Activated T-helper 1 cell treated with anti-CD3 and anti-CD28 coated beads, Interleukin-12 subunit alpha, Interleukin-12 subunit beta, Interleukin-2, Interleukin-4 antibody, amounts not matched to agents 30 ng/mL and 10 ng/mL and 1 ng/mL, durations not matched to agents 14 hours and 24 hours and 36 hours (primary cell): Measurements from ENCODE around the gene SCYL3. TPM values are rescaled to one million over a fixed set of nuclear protein-coding genes. Genes with fewer than 3 reads are reported as not detected.

Experiments
- DNase-seq: peaks from one replicate; pipeline ENCODE4 v3.0.0; 2021; ENCODE audit warnings: low spot score
- H3K27ac Mint-ChIP-seq: one replicate; pipeline ENCODE4 v1.8.0; 2021; ENCODE audit warnings: mild to moderate bottlenecking, mixed read lengths
- H3K27me3 Mint-ChIP-seq: one replicate; pipeline ENCODE4 v1.8.0; 2022; ENCODE audit warnings: mild to moderate bottlenecking, moderate library complexity, mixed read lengths; ENCODE audit not compliant: insufficient read depth
- H3K36me3 Mint-ChIP-seq: one replicate; pipeline ENCODE4 v1.8.0; 2021; ENCODE audit warnings: low read depth, mixed read lengths
- H3K4me1 Mint-ChIP-seq: one replicate; pipeline ENCODE4 v1.8.0; 2021; ENCODE audit warnings: low read depth, mixed read lengths
- H3K4me3 Mint-ChIP-seq: one replicate; pipeline ENCODE4 v1.8.0; 2021; ENCODE audit warnings: mild to moderate bottlenecking, moderate library complexity, mixed read lengths
- H3K9me3 Mint-ChIP-seq: one replicate; pipeline ENCODE4 v1.8.0; 2021; ENCODE audit warnings: mixed read lengths
- intact Hi-C: fragments of 100-400 bp; cut with micrococcal nuclease; formaldehyde crosslinking; loops from one replicate; pipeline ENCODE4 v1.15.1; 2024
- total RNA-seq: library from RNA; stranded (reverse); gene quantifications from 2 replicates; pipeline ENCODE4 v1.2.3, GENCODE V29; 2022

Gene SCYL3, protein sequence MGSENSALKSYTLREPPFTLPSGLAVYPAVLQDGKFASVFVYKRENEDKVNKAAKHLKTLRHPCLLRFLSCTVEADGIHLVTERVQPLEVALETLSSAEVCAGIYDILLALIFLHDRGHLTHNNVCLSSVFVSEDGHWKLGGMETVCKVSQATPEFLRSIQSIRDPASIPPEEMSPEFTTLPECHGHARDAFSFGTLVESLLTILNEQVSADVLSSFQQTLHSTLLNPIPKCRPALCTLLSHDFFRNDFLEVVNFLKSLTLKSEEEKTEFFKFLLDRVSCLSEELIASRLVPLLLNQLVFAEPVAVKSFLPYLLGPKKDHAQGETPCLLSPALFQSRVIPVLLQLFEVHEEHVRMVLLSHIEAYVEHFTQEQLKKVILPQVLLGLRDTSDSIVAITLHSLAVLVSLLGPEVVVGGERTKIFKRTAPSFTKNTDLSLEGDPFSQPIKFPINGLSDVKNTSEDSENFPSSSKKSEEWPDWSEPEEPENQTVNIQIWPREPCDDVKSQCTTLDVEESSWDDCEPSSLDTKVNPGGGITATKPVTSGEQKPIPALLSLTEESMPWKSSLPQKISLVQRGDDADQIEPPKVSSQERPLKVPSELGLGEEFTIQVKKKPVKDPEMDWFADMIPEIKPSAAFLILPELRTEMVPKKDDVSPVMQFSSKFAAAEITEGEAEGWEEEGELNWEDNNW
- total RNA-seq: 11.8 and 12.3 TPM in 2 replicates

DNA sequence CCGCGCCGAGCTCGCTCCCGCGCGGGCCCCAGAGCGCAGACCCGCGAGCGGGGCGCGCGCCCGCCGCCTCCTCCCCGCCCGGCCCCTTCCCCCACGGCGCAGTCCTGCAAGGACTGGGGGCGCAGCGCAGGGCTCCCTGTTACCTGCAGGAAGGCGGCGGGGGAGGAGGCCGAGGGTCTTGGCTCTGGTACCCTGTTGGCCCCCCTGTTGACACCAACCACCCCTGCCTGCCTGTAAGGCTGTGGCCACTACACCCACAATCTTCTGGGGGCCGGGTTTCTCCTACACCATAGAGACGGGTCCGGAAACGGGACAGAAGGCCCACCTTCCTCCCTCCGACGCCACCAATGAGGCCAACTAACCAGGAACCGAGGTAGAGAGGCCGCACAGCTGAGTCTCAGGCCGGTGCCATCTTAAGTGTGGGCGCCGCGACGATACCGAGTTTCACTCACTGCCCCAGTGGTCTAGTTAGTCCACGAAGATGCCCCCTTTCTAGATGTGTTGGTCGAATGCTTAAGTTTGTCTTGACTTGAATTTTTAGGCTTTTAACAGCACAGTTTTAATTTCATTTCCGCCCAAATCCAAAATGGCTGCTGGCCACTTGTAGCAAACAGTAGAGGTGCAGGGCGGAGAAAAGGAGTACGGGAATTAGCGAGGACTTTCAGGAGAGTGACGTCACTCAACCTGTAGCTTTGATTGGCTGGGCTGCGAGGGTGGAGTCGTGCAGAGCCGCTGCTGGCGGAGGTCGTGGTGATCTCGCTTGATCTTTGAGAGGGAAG is at the start of gene SCYL3:
Gene SCYL3, minus strand, starts transcription at position 252 of the 779 bp plus-strand sequence. CDS start 5,056 bp downstream, outside the sequence.
- Mint-ChIP-seq H3K4me1 (peaks cover 50% of the 10 kb centered on the region), H3K36me3 (peaks cover 11% of the 10 kb centered on the region), H3K27me3 (peaks cover 13% of the 10 kb centered on the region), H3K27ac (peak within 1 kb of the TSS; percentile 100), H3K9me3 (no peaks in the 10 kb centered on the region), H3K4me3 (peak within 1 kb of the TSS; percentile 86)
- intact Hi-C loops: loop anchor here (1.0 to 5.0 kb wide), 12 partner anchors 32 to 1958 kb away; partner anchors contain the start of genes DCAF6, GORAB, KIFAP3 and NME7
- DNase-seq: peak; percentile 86

DNA sequence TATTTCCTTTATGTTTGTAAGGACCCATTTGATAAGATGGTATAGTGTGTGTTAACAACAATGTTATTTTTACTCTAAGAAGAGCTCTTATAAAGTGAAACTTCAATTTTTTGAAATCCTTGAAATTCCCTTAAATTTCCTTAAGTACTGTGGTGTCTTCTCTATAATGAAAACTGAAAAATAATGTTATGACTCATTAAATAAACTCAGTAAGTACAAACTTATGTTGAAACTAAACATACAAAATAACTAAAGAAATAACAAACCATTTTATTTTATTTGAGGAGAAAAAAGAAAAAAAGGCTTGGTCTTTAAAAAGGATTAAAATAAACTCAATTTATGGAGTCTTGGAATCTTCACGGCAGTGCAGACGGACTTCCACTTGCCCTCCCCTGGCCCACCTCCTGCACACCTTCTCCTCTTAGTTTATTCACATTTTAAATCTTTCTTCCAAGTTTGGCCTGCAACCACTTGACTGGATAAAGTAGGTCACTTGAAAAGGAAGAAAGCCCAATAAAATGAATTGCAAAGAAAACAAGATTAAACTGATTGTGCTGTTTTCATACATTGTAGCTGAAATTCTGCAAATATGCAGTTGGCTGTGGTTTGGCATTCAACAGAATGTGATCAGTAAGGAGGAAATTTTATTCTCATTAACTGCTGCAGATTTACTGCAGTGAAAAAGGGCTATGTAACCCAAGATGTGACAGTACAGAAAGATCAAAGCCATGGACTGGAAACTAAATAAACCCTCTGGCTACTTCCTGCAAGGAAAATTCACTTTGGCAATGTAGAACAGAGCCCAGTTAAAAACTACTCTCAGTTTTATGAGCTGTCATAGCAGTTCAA is 48.5 kb upstream of the SCYL3 start:
- Mint-ChIP-seq H3K4me1 (no peaks in the 10 kb centered on the region), H3K27ac (no peak overlapping the region), H3K4me3 (no peak overlapping the region), H3K36me3 (no peaks in the 10 kb centered on the region), H3K27me3 (no peaks in the 10 kb centered on the region), H3K9me3 (no peaks in the 10 kb centered on the region)
- intact Hi-C loops: no loop called here
- DNase-seq: no peak

DNA sequence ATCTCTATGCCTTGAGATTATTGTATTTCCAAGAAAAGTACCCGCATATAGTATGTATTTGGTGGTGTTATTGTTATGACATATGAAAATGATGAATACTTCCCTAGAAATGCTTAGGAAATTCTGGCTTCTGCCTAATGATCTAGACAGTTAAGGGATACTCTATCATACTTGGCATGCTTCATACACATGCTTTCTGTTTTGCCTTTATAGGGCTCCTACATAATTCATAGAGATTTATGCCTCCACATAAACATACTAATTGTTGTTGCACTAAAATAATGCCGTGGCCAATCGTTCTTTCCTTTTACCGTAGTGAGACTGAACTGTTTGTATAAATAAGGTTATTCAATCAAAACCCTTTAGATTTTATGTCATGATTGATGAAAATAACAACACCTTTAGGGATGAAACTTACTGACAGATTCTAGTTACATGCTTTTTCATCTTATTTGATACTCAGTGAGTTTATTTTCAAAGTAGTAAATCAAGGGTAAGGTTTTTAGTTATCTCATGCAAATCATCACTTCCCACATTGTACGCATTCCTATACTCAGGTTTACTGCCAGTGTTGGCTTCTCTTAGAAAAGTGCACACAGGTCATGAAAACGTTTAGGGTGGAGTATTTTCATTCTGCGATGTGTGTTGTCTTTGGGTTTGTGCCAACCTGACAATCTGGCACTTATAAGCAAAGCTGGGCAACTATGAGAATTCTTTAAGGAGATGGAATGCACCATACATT is 40.5 kb upstream of the SCYL3 start:
- no peaks in the 10 kb centered on the region for H3K9me3 Mint-ChIP-seq
- intact Hi-C loops: no loop called here
- no peak overlapping the region for H3K4me3 Mint-ChIP-seq
- DNase-seq: no peak
- H3K4me1 Mint-ChIP-seq: no peaks in the 10 kb centered on the region
- no peaks in the 10 kb centered on the region for H3K27me3 Mint-ChIP-seq
- H3K27ac Mint-ChIP-seq: no peak overlapping the region
- H3K36me3 Mint-ChIP-seq: no peaks in the 10 kb centered on the region

DNA sequence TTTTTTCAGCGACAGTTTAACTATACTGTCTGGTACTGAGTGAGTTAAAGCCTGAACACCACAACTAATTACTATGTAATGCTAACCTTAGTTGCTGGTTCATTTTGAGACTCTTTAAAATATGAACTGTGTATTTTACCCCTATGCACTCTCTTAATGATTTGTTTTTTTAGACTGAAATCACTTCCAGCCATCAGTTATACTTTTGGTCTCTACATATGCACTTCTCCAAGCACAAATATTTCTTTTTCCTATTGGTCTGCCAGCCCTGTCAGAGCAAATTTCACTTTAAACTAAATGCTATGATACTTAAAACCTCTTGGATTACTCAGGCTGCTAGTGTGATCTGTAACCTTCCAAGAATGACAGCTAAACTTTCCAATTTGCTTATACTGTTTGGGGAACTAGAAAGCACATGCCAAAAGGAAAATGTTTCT is 38.1 kb upstream of the SCYL3 start:
- Mint-ChIP-seq H3K27ac (no peak overlapping the region), H3K4me1 (no peaks in the 10 kb centered on the region), H3K9me3 (no peaks in the 10 kb centered on the region), H3K27me3 (no peaks in the 10 kb centered on the region), H3K4me3 (no peak overlapping the region), H3K36me3 (no peaks in the 10 kb centered on the region)
- no peak for DNase-seq
- intact Hi-C loops: no loop called here

DNA sequence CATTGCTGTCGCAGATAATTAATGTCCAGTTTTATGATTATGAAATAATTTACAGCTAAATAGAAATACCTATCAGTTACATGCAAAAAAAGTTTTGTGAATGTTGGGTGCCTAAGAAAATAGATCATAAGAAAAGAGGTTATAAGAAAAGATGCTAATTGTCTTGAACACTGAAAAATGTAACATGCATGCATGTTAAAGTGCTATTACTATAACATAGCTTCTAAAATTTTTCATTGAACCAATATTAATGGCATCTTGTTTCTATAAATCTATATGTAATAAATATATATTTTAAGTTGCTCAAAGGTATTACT is 35.5 kb upstream of the SCYL3 start:
- Mint-ChIP-seq H3K4me3 (no peak overlapping the region), H3K27me3 (no peaks in the 10 kb centered on the region), H3K27ac (no peak overlapping the region), H3K36me3 (no peaks in the 10 kb centered on the region), H3K4me1 (peaks cover 6% of the 10 kb centered on the region), H3K9me3 (no peaks in the 10 kb centered on the region)
- DNase-seq: no peak
- intact Hi-C loops: loop anchor here (1.0 to 10.0 kb wide), 8 partner anchors 146 to 1386 kb away; partner anchors contain the start of genes FMO4, GORAB and KIFAP3

DNA sequence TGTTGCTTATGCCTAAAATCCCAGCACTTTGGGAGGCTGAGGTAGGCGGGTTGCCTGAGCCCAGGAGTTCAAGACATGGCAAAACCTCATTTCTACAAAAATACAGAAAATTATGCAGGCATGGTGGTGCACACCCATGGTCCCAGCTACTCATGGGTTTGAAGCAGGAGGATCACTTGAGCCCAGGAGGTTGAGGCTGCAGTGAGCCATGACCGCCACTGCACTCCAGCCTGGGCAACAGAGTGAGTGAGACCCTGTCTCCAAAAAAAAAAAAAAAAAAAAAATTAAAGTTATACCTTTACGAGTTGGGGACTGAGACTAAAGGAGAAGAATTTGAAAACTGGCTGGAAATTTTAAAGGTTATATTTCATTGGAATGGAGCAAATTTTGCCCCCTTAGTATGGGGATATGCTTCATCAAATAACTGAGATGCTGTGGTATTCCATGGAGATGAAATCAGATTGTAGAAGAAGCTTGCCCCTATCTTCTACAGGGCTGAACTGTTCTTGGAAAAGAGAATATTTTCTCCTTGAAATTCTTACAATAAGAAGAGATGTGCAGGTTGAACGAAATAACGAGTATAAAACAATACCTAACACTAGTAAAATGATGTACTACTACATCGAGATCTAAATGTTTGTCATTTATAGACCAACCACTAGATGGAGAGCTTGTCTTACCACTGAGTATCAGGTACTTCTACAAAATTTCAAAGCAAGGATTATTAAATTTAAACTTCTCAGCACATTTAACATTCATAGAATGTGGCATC is 34.9 kb upstream of the SCYL3 start:
- Mint-ChIP-seq H3K9me3 (no peaks in the 10 kb centered on the region), H3K4me3 (no peak overlapping the region)
- DNase-seq: no peak

DNA sequence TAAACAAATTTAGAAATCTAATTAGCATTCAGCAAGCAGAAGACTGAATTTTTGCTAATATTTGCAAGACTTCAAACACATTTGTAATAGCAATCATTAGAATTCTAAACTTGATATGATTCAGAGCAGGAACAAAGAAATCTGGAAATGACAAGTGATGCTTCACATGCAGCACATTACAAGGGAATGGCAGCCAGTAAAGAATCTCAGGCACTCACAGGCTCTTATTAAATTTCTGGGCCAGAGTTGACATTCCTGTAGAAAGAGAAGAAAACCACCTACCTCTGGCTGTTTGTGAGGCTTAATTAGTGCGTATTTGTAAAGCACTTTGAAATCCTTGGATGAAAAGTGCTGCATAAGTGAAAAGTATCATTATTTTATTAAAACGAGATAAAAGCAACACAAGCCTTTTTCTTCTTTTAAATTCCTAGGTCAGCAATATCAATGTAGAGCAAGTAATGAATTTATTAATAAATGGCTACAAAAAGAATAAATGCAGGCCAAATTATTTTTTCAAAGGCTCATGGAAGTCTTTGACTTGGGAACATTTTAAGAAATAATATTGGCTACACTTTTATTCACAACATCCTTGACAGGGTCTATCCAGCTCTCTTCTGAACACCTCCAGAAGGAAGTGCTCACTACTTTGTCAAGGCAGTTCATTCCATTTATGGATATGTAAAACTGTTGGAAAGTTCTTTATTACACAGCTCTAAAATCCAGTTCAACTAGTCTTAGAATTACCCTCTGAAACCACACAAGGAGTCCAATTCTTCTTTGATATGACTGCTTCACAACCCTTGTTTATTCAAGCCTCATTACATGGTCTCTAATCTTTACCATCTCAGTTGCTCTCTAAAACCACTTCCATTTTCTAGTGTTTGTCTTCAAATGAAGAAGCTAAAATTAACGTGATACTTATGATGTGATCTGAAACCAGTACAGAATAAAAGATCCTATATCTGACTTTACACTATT is 32.1 kb upstream of the SCYL3 start:
- H3K27ac Mint-ChIP-seq: no peak overlapping the region
- H3K4me3 Mint-ChIP-seq: no peak overlapping the region
- peaks cover 5% of the 10 kb centered on the region for H3K36me3 Mint-ChIP-seq
- H3K27me3 Mint-ChIP-seq: no peaks in the 10 kb centered on the region
- intact Hi-C loops: loop anchor here (1.0 to 10.0 kb wide), 5 partner anchors 31 to 1389 kb away; partner anchors contain the start of genes FMO4 and GORAB
- H3K9me3 Mint-ChIP-seq: no peaks in the 10 kb centered on the region
- H3K4me1 Mint-ChIP-seq: peaks cover 6% of the 10 kb centered on the region
- no peak for DNase-seq

More for the DNA sequence above, 34.9 kb upstream of the SCYL3 start:
- H3K27ac Mint-ChIP-seq: no peak overlapping the region
- no peaks in the 10 kb centered on the region for H3K36me3 Mint-ChIP-seq
- H3K4me1 Mint-ChIP-seq: peaks cover 6% of the 10 kb centered on the region
- intact Hi-C loops: loop anchor here (1.0 to 10.0 kb wide), 8 partner anchors 146 to 1386 kb away; partner anchors contain the start of genes FMO4, GORAB and KIFAP3
- no peaks in the 10 kb centered on the region for H3K27me3 Mint-ChIP-seq

DNA sequence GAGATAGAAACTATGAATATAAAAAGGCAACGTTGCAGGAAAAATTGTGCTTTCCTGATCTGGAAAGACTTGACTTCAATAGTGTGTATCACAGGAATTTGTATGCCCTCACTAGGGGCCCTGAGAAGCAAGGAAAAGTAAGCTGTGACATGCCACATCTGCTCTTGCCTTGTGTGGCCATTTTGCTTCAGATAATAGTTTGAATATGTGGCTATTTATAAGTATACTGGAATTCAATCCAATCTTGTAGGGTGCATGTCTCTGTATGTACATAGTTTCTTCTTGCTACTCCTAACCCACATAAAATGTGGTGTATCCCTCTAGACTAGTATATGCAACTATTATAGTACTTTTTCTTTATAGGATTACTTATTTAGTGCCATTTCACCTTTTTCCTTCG is 31.1 kb upstream of the SCYL3 start:
- Mint-ChIP-seq H3K27me3 (no peaks in the 10 kb centered on the region), H3K4me1 (peaks cover 6% of the 10 kb centered on the region), H3K27ac (no peak overlapping the region), H3K4me3 (no peak overlapping the region), H3K36me3 (peaks cover 5% of the 10 kb centered on the region), H3K9me3 (no peaks in the 10 kb centered on the region)
- intact Hi-C loops: loop anchor here (5.0 to 10.0 kb wide), 4 partner anchors 532 to 1390 kb away; partner anchors contain the start of genes FMO4 and GORAB
- no peak for DNase-seq

DNA sequence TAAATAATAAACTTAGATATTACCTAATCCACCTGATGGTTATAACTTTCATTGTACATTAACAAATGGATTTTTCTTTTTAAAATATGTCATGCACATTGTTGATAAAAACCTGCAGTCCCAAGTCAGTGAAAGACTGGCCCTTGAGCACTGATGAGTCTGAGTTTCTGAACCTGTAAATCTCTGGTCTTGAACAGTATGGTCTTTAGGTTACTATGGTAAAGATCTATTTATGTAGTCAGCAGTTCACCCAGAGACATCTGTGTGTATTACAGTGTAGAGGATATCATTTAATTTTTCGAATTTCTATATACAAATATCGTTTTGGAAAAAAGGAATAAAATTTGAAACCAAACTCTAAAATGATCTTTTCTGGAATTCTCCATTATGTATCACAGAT is 30.4 kb upstream of the SCYL3 start:
- Mint-ChIP-seq H3K4me3 (no peak overlapping the region), H3K27ac (no peak overlapping the region), H3K4me1 (peaks cover 6% of the 10 kb centered on the region), H3K27me3 (no peaks in the 10 kb centered on the region), H3K36me3 (peaks cover 5% of the 10 kb centered on the region), H3K9me3 (no peaks in the 10 kb centered on the region)
- DNase-seq: no peak
- intact Hi-C loops: loop anchor here (10.0 kb wide), 2 partner anchors 611 to 1391 kb away; partner anchors contain the start of genes FMO4 and GORAB

DNA sequence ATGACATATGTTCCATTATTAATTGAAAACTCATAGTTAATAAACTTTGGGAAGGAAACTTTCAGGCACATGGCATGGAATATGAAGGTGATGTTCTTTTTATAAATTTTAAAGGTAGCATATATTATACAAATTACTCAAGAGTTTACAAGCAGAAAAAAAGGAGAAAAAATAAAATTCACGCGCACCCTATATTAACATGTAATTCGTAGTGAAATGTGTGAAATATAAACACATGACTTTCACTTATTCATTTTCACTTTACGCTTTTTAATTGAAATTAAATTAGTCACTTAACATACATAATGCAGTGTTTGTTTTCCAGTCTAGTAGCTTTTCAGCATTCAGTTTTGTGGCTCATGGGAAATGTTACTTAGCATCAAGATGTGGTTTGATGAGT is 27.4 kb upstream of the SCYL3 start:
- Mint-ChIP-seq H3K4me1 (peaks cover 3% of the 10 kb centered on the region), H3K4me3 (no peak overlapping the region), H3K27ac (no peak overlapping the region), H3K36me3 (peaks cover 7% of the 10 kb centered on the region), H3K9me3 (no peaks in the 10 kb centered on the region), H3K27me3 (no peaks in the 10 kb centered on the region)
- intact Hi-C loops: loop anchor here (10.0 kb wide), 2 partner anchors 614 to 1394 kb away; partner anchors contain the start of genes FMO4 and GORAB
- no peak for DNase-seq
